Breast epithelium (tissue), 3 donors: ENCODE data around the gene PPARA.

Experiments
- POLR2A ChIP-seq: fragments of 450-650 bp; IDR thresholded peaks from one replicate; pipeline ENCODE4 v1.6.1; 2016; ENCODE audit warnings: antibody characterized with exemption, mild to moderate bottlenecking, moderate library complexity
- POLR2AphosphoS5 ChIP-seq, 3 donors: sonication (generic); formaldehyde crosslinking; IDR thresholded peaks; one replicate each; pipeline ENCODE4 v1.6.1; 2017; ENCODE audit warnings: antibody characterized with exemption in 3 of 3
- TF ChIP-seq, protein P1 (sequence below), 3 donors: fragments of 450-650 bp; IDR thresholded peaks; one replicate each; pipeline ENCODE4 v1.5.1; 2016 to 2017; ENCODE audit warnings: antibody characterized with exemption in 3 of 3, mild to moderate bottlenecking in 3 of 3, moderate library complexity in 3 of 3

GRCh38 chr22:46139895-46140350, 10.4 kb upstream of the PPARA start:
- TF ChIP-seq, protein P1, sequence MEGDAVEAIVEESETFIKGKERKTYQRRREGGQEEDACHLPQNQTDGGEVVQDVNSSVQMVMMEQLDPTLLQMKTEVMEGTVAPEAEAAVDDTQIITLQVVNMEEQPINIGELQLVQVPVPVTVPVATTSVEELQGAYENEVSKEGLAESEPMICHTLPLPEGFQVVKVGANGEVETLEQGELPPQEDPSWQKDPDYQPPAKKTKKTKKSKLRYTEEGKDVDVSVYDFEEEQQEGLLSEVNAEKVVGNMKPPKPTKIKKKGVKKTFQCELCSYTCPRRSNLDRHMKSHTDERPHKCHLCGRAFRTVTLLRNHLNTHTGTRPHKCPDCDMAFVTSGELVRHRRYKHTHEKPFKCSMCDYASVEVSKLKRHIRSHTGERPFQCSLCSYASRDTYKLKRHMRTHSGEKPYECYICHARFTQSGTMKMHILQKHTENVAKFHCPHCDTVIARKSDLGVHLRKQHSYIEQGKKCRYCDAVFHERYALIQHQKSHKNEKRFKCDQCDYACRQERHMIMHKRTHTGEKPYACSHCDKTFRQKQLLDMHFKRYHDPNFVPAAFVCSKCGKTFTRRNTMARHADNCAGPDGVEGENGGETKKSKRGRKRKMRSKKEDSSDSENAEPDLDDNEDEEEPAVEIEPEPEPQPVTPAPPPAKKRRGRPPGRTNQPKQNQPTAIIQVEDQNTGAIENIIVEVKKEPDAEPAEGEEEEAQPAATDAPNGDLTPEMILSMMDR (IDR thresholded peaks at IDR 0.05) = no peak
- TF ChIP-seq POLR2A = no peak
- no peak for TF ChIP-seq POLR2AphosphoS5 (IDR thresholded peaks at IDR 0.05)
